Measurements from ENCODE around the gene TMEM272.

The TMEM272 gene

GRCh38 chr13:51776179-51776578 lies 68.8 kb downstream of the TMEM272 start:
- no peak for DNase-seq

DNA sequence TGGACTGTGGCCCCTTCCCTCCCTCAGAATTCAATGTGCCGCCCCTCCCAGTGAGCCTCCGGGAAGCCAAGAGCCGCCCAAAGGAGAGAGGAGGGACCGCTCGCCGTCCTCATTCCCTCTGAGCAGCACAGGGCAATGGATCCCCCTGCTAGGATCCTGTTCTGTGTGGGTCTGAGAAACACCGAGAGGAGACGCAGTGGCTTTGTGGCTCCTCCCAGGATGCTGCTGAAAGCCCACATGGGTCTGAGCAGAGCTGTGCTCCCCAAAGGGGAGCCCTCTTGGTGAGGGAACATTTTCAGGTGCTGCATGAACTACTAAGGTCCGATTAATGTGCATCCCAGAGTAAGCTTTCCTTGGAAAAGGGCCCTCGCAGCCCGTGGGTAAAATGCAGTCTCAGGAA lies 71.5 kb downstream of the TMEM272 start:
- DNase-seq = no peak

GRCh38 chr13:51772781-51773180 lies 72.2 kb downstream of the TMEM272 start:
- no peak for DNase-seq

- no peak for DNase-seq
Measured at GRCh38 chr13:51772105-51772455, 72.9 kb downstream of the TMEM272 start.

GRCh38 chr13:51771418-51772104 lies 73.4 kb downstream of the TMEM272 start:
- DNase-seq = no peak

DNA sequence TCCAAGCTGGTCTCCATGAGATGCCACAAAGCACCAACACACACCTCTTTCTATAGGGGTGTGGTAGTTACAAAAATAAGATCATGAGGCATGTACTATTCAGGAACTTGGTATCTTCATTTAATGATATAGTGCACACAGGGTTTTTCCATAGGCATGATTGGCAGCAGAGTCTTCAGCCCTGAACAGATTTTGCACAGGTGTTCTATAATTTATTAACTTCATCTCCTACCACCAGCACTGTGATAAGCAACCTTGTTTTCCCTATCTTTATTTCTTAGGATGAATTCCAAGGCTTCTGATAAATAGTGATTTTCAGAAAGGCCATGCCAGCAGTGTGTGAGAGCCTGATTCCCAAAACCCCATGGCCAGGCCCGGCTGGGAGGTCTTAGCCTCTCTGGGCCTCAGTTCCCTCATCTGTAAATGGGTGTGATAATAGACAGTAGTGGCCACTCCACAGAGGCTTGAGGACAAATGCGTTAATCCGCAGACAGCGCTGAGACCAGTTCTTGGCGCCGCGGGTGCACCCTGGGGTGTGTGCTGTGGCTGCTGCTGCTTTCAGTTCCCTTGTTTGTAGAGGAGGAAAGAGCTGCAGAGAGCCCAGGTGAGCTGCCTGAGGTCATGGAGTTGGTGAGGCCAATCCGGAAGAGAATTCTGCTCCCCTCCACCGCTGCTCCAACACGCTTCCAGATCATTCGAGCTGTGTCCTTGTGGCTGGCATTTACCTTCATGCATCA lies 74.1 kb downstream of the TMEM272 start:
- DNase-seq = no peak

DNA sequence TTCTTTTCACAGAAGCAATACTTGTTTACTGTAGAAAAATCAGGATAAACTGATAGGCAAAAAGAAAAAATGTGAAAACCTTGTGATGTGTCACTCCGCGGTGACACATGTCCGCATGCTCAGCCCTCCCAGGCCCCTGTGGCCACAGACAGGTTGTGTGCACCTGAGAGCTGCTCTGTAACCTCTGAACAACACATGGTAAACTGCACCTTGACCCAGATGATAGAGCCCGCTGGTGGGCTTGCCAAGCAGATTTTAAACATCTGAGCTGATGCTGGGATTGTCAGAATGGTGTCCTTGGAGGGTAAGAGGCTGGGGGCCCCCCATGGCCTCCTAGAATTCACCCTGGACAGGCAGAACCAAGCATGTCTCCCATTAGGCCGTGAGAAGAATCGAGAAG lies 74.8 kb downstream of the TMEM272 start:
- DNase-seq = no peak

DNA sequence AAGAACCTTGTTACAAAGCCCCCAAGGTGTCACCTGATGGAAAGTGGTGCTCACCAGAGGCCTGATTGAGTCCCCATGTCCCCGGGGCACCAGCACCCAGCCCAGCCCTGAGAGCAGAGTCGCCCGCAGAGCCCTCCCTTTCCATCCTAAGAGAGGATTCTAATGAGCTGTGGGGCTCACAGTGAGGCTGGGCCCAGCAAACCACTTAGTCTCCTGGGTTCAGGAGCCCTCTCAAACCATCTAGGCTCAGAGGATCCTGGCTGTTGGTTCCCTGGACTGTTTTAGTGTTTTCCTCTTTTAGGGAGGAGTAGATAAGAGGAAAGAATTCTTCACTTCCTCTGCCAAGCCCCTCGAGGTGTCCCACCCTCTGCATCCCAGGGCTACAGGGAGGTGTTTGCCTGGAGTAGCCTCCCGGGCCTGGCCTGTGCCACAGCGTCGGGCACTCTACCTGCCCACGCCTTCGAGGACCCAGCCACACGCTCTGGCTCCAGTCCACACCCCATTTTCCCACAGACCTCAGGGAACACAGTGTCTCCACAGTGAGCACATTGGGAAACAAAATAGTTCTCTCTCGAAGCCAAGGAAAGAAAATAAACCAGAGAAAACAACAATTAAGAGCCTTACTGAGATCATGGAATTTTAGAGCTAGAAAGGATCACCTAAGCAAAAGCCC lies 75.4 kb downstream of the TMEM272 start:
- DNase-seq = no peak

- no peak for DNase-seq
Measured at GRCh38 chr13:51768976-51769375, 76.0 kb downstream of the TMEM272 start.

GRCh38 chr13:51768378-51768921 lies 76.5 kb downstream of the TMEM272 start:
- DNase-seq = no peak

DNA sequence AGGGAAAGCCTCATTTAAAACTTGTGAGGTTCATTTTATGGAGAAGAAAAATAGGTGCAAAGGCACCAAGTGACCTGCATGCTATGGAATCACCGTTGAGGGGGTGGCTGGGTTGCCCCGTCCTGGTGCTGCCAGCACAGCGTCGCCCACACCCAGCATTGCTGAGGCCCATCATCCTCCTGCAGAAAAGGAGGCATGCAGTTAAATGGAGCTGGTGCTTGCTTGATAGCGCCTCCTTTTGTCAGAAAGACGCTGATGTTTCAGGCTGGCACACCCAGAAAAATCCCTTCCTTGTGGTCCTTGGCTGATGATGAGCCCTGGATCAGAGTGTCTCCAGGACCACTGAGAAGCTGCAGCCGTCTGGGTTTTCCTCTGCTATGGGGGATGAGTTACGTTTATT lies 77.9 kb downstream of the TMEM272 start:
- no peak for DNase-seq

- no peak for DNase-seq
Measured at GRCh38 chr13:51765142-51765515, 79.8 kb downstream of the TMEM272 start.

DNA sequence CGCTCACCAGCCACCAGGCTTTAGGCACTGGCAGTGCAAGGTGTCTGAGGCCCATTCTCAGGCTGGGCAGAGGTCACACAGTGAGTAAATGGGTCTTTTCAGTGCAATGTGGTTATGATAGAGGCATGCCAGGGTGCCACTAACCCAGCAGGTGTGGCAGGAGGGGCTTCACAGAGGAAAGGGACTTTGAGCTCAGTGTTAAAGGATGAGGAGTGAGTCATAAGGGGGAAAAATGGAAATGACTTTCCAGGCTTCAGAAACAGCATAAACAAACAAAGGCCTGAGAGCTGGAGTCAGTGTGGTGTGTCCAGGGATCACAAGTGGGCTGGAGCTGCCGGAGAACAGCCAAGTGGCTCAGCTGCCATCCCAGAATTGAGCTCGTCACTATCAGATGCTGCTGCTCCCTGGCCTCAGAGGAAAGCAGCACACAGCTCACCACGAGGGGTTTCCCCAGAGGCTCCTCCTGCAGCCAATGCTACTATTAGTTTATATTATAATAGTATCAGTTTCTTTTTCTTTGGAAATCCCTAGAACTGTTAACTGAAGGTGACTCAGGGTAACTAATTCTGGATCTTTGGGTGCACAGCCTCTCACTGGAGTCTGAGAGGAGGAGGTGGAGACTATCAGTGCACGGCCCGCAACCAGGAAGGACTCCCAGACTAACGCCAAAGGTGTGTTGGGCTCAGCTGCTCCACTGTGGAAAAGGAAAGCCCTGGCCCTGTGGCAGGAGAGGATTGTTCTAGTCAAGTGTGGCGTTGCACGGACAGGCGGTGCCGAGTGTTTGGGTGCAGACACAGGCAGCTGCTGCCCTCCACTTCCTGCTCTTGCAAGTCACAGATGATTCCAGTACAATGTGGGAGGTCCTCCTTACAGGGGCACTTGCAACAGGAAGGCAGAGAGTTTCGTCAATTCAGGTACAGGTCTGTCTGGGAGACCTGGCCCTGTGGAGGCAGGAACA lies 80.5 kb downstream of the TMEM272 start:
- DNase-seq = peak; percentile 79

DNA sequence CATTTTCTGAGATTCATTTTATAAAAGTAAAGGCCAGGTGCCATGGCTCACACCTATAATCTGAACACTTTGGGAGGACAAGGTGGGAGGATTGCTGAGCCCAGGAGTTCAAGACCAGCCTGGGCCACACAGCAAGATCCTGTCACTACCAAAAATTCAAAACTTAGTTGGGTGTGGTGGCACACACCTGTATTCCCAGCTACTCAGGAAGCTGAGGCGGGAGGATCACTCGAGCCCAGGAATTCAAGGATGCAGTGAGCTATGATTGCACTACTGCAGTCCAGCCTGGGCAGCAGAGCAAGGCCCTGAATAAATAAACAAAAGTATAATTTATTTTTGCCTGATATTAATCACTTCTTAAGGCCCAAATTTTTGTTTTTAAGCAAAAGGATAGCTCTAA lies 81.5 kb downstream of the TMEM272 start:
- DNase-seq = no peak

Measured in CD4-positive, alpha-beta T cell treated with Interleukin-4 for 4 hours (primary cell).